Osteocyte (in vitro differentiated cells): ENCODE measurements around the gene NLGN1. TPM values are rescaled to one million over a fixed set of nuclear protein-coding genes. Genes with fewer than 3 reads are reported as not detected.
A peak's percentile ranks its signal among the peaks of the same experiment; 100 is the strongest.

Source experiments
- DNase-seq: peaks from one replicate; pipeline ENCODE4 v3.0.0; 2021; ENCODE audit warnings: mixed read lengths; ENCODE audit not compliant: unreplicated experiment; ENCODE audit errors: extremely low spot score
- H3K27ac Mint-ChIP-seq: one replicate; pipeline ENCODE4 v1.8.0; 2021; ENCODE audit warnings: mild to moderate bottlenecking, mixed read lengths; ENCODE audit not compliant: unreplicated experiment
- H3K27me3 Mint-ChIP-seq: one replicate; pipeline ENCODE4 v1.8.0; 2021; ENCODE audit warnings: mixed read lengths; ENCODE audit not compliant: unreplicated experiment
- H3K36me3 Mint-ChIP-seq: one replicate; pipeline ENCODE4 v1.8.0; 2021; ENCODE audit warnings: mixed read lengths; ENCODE audit not compliant: unreplicated experiment
- H3K4me1 Mint-ChIP-seq: one replicate; pipeline ENCODE4 v1.8.0; 2021; ENCODE audit warnings: mixed read lengths; ENCODE audit not compliant: unreplicated experiment
- H3K4me3 Mint-ChIP-seq: one replicate; pipeline ENCODE4 v1.8.0; 2021; ENCODE audit warnings: mild to moderate bottlenecking, moderate library complexity, mixed read lengths; ENCODE audit not compliant: unreplicated experiment
- H3K9me3 Mint-ChIP-seq: one replicate; pipeline ENCODE4 v1.8.0; 2021; ENCODE audit warnings: mixed read lengths; ENCODE audit not compliant: unreplicated experiment
- total RNA-seq: library from RNA; stranded (reverse); gene quantifications from 2 replicates; pipeline ENCODE4 v1.2.1, GENCODE V29; 2021
- TF ChIP-seq, protein P1 (sequence below): fragments of 200-600 bp; sonication (generic); IDR thresholded peaks from 2 replicates; pipeline ENCODE4 v1.5.0; 2021; ENCODE audit warnings: antibody characterized with exemption, mild to moderate bottlenecking, moderate library complexity

NLGN1 gene
- total RNA-seq, 1 donor from 2014 or later = 3.9 TPM

DNA sequence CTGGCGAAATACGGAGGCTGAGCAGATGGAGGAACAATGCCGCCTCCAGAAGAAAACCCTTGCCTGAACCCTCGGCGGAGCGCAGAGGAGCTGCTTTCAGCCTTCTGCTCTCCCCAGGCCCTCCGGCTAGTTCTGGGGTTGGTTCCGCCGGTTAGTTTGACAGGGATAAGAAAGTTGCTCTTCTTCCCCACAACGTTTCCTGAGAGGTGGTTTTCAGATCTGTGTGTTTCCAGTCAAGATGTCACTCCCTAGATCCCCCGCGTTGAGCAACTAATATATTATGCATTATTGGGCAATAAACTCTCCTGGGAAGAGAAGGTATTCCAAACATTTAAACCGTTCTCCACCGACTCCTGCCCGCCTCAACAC, 551 bp downstream of the NLGN1 start:
- no peaks in the 10 kb centered on the region for H3K9me3 Mint-ChIP-seq
- TF ChIP-seq, protein P1, sequence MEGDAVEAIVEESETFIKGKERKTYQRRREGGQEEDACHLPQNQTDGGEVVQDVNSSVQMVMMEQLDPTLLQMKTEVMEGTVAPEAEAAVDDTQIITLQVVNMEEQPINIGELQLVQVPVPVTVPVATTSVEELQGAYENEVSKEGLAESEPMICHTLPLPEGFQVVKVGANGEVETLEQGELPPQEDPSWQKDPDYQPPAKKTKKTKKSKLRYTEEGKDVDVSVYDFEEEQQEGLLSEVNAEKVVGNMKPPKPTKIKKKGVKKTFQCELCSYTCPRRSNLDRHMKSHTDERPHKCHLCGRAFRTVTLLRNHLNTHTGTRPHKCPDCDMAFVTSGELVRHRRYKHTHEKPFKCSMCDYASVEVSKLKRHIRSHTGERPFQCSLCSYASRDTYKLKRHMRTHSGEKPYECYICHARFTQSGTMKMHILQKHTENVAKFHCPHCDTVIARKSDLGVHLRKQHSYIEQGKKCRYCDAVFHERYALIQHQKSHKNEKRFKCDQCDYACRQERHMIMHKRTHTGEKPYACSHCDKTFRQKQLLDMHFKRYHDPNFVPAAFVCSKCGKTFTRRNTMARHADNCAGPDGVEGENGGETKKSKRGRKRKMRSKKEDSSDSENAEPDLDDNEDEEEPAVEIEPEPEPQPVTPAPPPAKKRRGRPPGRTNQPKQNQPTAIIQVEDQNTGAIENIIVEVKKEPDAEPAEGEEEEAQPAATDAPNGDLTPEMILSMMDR = no peak
- no peak for DNase-seq
- H3K27ac Mint-ChIP-seq = peak overlapping the region; percentile 77
- peaks cover 11% of the 10 kb centered on the region for H3K27me3 Mint-ChIP-seq
- peaks cover 33% of the 10 kb centered on the region for H3K4me1 Mint-ChIP-seq
- H3K36me3 Mint-ChIP-seq = no peaks in the 10 kb centered on the region
- H3K4me3 Mint-ChIP-seq = peak overlapping the region; percentile 92

DNA sequence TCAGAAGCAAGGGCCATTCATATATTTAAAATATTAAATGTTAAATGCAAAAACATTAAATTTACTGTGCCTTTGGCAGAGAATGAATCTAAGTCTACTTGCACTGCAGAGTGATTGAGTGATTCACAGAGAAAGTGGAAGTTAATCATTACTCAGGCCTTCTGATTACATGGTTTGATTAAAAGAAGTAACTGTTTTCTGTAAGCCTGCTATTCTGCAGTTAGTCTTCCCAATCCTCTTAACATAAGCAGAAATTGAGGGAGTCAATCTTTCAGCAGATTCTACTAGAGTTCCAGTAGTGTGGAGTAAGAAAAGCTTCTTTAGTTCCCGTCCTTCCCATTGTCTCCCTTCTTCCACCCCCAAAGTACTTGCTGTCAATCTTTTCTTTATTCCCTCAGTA, 1.5 kb downstream of the NLGN1 start:
- Mint-ChIP-seq H3K36me3 (no peaks in the 10 kb centered on the region), H3K27ac (no peak overlapping the region), H3K4me3 (peak overlapping the region; percentile 5), H3K9me3 (no peaks in the 10 kb centered on the region), H3K4me1 (peaks cover 33% of the 10 kb centered on the region), H3K27me3 (peaks cover 11% of the 10 kb centered on the region)
- TF ChIP-seq, protein P1 = no peak
- DNase-seq = no peak

DNA sequence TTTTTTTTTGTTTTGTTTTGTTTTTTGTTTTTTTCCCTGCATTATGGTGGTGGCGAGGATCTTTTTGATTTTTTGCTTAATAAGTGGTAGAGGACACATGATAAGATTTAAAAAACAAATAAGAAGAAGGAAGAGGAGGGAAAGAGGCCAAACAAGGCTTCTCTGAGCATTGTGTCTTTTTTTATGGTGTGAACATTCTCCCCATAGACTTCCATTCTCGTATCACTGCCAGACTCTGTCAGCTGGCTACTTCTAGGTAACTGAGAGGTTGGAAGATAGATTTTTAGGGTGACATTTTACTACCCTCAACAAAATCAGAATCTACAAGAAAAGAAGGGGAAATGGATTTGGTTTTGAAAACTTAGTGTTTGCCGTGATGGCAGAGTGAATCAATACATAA, 3.8 kb downstream of the NLGN1 start:
- Mint-ChIP-seq H3K27ac (no peak overlapping the region), H3K27me3 (peaks cover 14% of the 10 kb centered on the region), H3K36me3 (no peaks in the 10 kb centered on the region), H3K9me3 (no peaks in the 10 kb centered on the region), H3K4me3 (no peak overlapping the region), H3K4me1 (peaks cover 20% of the 10 kb centered on the region)
- DNase-seq = no peak
- TF ChIP-seq, protein P1 = no peak

DNA sequence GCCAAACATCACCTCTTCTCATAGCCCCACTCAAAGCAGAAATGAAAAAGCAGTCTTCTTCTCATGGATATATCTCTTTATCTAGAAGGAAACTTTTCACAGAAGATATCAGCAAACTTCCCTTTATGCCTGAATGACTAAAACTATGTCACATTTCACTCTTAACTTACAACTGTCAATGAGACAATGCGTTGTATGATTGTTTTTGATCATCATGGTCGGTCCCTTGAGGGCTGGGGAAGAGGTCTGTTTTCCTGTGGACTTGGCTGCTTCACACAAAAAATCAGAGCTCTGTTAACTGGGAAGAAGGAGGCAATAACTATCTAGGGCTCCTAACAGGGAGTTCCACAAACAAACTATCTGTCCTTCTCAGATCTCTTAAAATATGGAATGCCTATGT, 5.1 kb downstream of the NLGN1 start:
- no peak for DNase-seq
- H3K36me3 Mint-ChIP-seq = no peaks in the 10 kb centered on the region
- peaks cover 12% of the 10 kb centered on the region for H3K4me1 Mint-ChIP-seq
- H3K27ac Mint-ChIP-seq = no peak overlapping the region
- TF ChIP-seq, protein P1 = no peak
- H3K27me3 Mint-ChIP-seq = peaks cover 14% of the 10 kb centered on the region
- no peak overlapping the region for H3K4me3 Mint-ChIP-seq
- H3K9me3 Mint-ChIP-seq = no peaks in the 10 kb centered on the region

DNA sequence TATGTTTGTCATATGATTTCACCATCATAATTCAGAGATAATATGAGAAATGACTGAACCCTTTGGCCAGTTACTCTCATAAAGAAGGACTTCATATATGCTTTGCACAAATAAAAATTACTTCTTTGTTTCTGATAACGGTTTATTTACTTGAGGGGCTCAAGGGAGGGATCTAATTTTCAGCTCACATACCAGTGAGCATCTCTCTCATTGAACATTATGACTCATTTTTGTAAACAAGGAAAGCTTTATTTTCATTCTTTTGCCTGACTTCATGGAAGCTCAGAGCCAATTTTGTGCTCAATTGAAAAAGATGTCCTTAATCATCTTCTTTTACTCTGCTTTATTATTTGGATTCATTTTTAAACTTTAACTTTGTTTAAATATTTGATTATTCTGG, 5.8 kb downstream of the NLGN1 start:
- TF ChIP-seq, protein P1 = no peak
- H3K9me3 Mint-ChIP-seq = no peaks in the 10 kb centered on the region
- no peak overlapping the region for H3K4me3 Mint-ChIP-seq
- peaks cover 6% of the 10 kb centered on the region for H3K4me1 Mint-ChIP-seq
- DNase-seq = no peak
- H3K27ac Mint-ChIP-seq = no peak overlapping the region
- no peaks in the 10 kb centered on the region for H3K36me3 Mint-ChIP-seq
- H3K27me3 Mint-ChIP-seq = peaks cover 14% of the 10 kb centered on the region
